ENCODE results near the gene INPP4B.

Gene INPP4B

GRCh38 chr4:142418697-142419096 lies 427.4 kb downstream of the INPP4B start:
- H3K36me3 ChIP-seq (replicated peaks; ENCODE audit: low read depth, low read length) = no peaks in the 10 kb centered on the region
- no peaks in the 10 kb centered on the region for H4K20me1 ChIP-seq (ENCODE audit: insufficient read depth, low read length)
- H3K4me3 ChIP-seq (ENCODE audit: low read length) = no peak overlapping the region
- H3K9ac ChIP-seq (ENCODE audit: low read length) = no peak overlapping the region
- H3K9me3 ChIP-seq (ENCODE audit: insufficient read depth, low read length) = no peaks in the 10 kb centered on the region
- no peak overlapping the region for H3K4me2 ChIP-seq (ENCODE audit: low read length)
- no peak overlapping the region for H3K27ac ChIP-seq (ENCODE audit: low read length)
- TF ChIP-seq, protein P1, sequence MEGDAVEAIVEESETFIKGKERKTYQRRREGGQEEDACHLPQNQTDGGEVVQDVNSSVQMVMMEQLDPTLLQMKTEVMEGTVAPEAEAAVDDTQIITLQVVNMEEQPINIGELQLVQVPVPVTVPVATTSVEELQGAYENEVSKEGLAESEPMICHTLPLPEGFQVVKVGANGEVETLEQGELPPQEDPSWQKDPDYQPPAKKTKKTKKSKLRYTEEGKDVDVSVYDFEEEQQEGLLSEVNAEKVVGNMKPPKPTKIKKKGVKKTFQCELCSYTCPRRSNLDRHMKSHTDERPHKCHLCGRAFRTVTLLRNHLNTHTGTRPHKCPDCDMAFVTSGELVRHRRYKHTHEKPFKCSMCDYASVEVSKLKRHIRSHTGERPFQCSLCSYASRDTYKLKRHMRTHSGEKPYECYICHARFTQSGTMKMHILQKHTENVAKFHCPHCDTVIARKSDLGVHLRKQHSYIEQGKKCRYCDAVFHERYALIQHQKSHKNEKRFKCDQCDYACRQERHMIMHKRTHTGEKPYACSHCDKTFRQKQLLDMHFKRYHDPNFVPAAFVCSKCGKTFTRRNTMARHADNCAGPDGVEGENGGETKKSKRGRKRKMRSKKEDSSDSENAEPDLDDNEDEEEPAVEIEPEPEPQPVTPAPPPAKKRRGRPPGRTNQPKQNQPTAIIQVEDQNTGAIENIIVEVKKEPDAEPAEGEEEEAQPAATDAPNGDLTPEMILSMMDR (IDR thresholded peaks at IDR 0.05; ENCODE audit: low read depth, low read length) = no peak
- TF ChIP-seq EZH2phosphoT487 (IDR thresholded peaks at IDR 0.05; ENCODE audit: low read depth) = no peak
- H3K27me3 ChIP-seq (ENCODE audit: low read depth, low read length) = no peaks in the 10 kb centered on the region
- H3K4me1 ChIP-seq (ENCODE audit: low read length) = peaks cover 4% of the 10 kb centered on the region; the same call in 1 of the 2 replicates
- H2AFZ ChIP-seq (ENCODE audit: low read depth, low read length) = no peak overlapping the region
- H3K79me2 ChIP-seq (ENCODE audit: low read length) = no peaks in the 10 kb centered on the region

DNA sequence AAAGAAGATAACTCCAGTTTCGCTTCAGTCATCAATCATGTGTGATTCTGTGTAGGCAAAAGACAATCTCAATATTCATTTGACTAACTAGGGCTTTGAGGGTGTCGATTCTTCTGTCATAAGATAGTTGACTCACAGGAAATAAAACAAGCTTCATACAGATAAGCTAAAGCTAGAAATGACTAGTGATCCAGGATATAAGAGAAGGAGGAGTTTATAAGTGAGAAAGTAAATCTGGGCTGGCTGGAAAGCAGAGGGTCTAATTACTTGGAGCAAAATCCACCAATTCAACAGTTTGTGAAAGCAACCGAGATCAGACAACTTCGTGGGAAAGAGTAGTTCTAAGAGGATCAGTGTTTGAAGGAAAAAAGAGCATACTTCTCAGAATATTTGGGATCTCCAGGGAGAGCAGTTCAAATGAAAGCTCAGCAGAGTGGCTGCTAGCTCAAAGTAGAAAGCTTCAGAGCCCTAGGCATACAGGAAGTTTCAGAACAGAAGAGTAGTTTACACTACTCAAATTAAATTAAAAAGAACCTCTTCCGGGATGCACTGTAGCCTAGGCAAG lies 429.3 kb downstream of the INPP4B start:
- H3K27ac ChIP-seq (ENCODE audit: low read length) = no peak overlapping the region
- TF ChIP-seq, protein P1 (IDR thresholded peaks at IDR 0.05; ENCODE audit: low read depth, low read length) = no peak
- no peak for TF ChIP-seq EZH2phosphoT487 (IDR thresholded peaks at IDR 0.05; ENCODE audit: low read depth)
- H3K9ac ChIP-seq (ENCODE audit: low read length) = no peak overlapping the region
- no peak overlapping the region for H3K4me3 ChIP-seq (ENCODE audit: low read length)
- no peaks in the 10 kb centered on the region for H4K20me1 ChIP-seq (ENCODE audit: insufficient read depth, low read length)
- peak overlapping the region; percentile 2; the same call in 1 of the 2 replicates for H2AFZ ChIP-seq (ENCODE audit: low read depth, low read length)
- peaks cover 4% of the 10 kb centered on the region; the same call in 1 of the 2 replicates for H3K4me1 ChIP-seq (ENCODE audit: low read length)
- H3K4me2 ChIP-seq (ENCODE audit: low read length) = no peak overlapping the region
- no peaks in the 10 kb centered on the region for H3K27me3 ChIP-seq (ENCODE audit: low read depth, low read length)
- no peaks in the 10 kb centered on the region for H3K79me2 ChIP-seq (ENCODE audit: low read length)
- H3K9me3 ChIP-seq (ENCODE audit: insufficient read depth, low read length) = no peaks in the 10 kb centered on the region
- H3K36me3 ChIP-seq (replicated peaks; ENCODE audit: low read depth, low read length) = no peaks in the 10 kb centered on the region

DNA sequence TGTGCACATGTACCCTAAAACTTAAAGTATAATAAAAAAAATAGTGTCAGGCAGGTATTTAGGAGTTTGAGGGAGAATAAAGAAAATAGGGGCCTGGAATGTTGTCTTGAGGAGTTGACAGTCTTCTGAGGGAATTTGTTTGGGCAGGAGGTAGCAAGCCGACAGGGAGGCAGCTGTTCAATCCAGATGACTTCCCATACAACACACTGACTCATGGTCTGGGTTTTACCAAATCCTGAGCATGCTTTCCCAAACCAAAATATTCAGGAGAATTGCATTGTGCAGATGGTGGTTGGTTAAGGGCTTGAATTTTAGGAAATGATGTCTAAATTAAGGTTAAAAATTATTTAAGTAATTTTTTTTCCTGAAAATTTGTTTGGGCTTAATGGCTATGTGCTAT lies 430.0 kb downstream of the INPP4B start:
- no peaks in the 10 kb centered on the region for H3K9me3 ChIP-seq (ENCODE audit: insufficient read depth, low read length)
- H3K27me3 ChIP-seq (ENCODE audit: low read depth, low read length) = no peaks in the 10 kb centered on the region
- H3K36me3 ChIP-seq (replicated peaks; ENCODE audit: low read depth, low read length) = no peaks in the 10 kb centered on the region
- no peak overlapping the region for H3K27ac ChIP-seq (ENCODE audit: low read length)
- H3K9ac ChIP-seq (ENCODE audit: low read length) = no peak overlapping the region
- no peak for TF ChIP-seq EZH2phosphoT487 (IDR thresholded peaks at IDR 0.05; ENCODE audit: low read depth)
- TF ChIP-seq, protein P1 (IDR thresholded peaks at IDR 0.05; ENCODE audit: low read depth, low read length) = no peak
- no peak overlapping the region for H2AFZ ChIP-seq (ENCODE audit: low read depth, low read length)
- H4K20me1 ChIP-seq (ENCODE audit: insufficient read depth, low read length) = no peaks in the 10 kb centered on the region
- no peak overlapping the region for H3K4me2 ChIP-seq (ENCODE audit: low read length)
- peaks cover 4% of the 10 kb centered on the region; the same call in 1 of the 2 replicates for H3K4me1 ChIP-seq (ENCODE audit: low read length)
- H3K4me3 ChIP-seq (ENCODE audit: low read length) = no peak overlapping the region
- H3K79me2 ChIP-seq (ENCODE audit: low read length) = no peaks in the 10 kb centered on the region

- Histone ChIP-seq H3K4me1 (ENCODE audit: low read length) (peaks cover 4% of the 10 kb centered on the region; the same call in 1 of the 2 replicates), H3K4me3 (ENCODE audit: low read length) (no peak overlapping the region), H3K9me3 (ENCODE audit: insufficient read depth, low read length) (no peaks in the 10 kb centered on the region), H4K20me1 (ENCODE audit: insufficient read depth, low read length) (no peaks in the 10 kb centered on the region), H3K79me2 (ENCODE audit: low read length) (no peaks in the 10 kb centered on the region), H3K36me3 (replicated peaks; ENCODE audit: low read depth, low read length) (no peaks in the 10 kb centered on the region), H3K27ac (ENCODE audit: low read length) (no peak overlapping the region), H3K27me3 (ENCODE audit: low read depth, low read length) (no peaks in the 10 kb centered on the region), H3K9ac (ENCODE audit: low read length) (no peak overlapping the region), H2AFZ (ENCODE audit: low read depth, low read length) (no peak overlapping the region), H3K4me2 (ENCODE audit: low read length) (no peak overlapping the region)
- TF ChIP-seq, protein P1 (IDR thresholded peaks at IDR 0.05; ENCODE audit: low read depth, low read length) = no peak
- no peak for TF ChIP-seq EZH2phosphoT487 (IDR thresholded peaks at IDR 0.05; ENCODE audit: low read depth)
Observed at GRCh38 chr4:142414366-142414990, 431.6 kb downstream of the INPP4B start.
